Panc1 (cell line): ENCODE results near the gene KCNQ2. TPM values are rescaled to one million over a fixed set of nuclear protein-coding genes. Genes with fewer than 3 reads are reported as not detected.

Experiments used
- ATAC-seq: fragments of 200-7000 bp; cut with Tn5 transposase; 2 replicates; pipeline ENCODE4 v1.9.1; 2020; ENCODE audit warnings: mild to moderate bottlenecking, moderate library complexity
- BruUV-seq: library from RNA; stranded (reverse); fragments of 400-500 nt; replicated peaks from 2 replicates; lab custom pipeline; 2021; lab: Mats Ljungman, UMichigan
- CTCF ChIA-PET: fragments of 300-600 bp; sonication (Branson Sonifier 250); formaldehyde crosslinking; loops from one replicate; lab custom pipeline; 2022; ENCODE audit warnings: antibody characterized with exemption; lab: Charles Lee
- POLR2A ChIA-PET: fragments of 300-600 bp; sonication (Branson Sonifier 250); formaldehyde crosslinking; loops from one replicate; lab custom pipeline; 2022; ENCODE audit warnings: antibody characterized with exemption; lab: Charles Lee
- DNase-seq: peaks from one replicate; pipeline ENCODE4 v3.0.0-alpha.2; 2010; ENCODE audit warnings: low read depth, low spot score
- H3K27ac ChIP-seq: 2 replicates; pipeline ENCODE4 v1.5.1; 2011; ENCODE audit warnings: mild to moderate bottlenecking, low read length, inconsistent platforms
- H3K27me3 ChIP-seq: fragments of 200-500 bp; sonication (Bioruptor generic); 2 replicates; pipeline ENCODE4 v1.6.0; 2014; ENCODE audit warnings: low read length, inconsistent platforms; ENCODE audit not compliant: control insufficient read depth, insufficient read depth
- H3K36me3 ChIP-seq: fragments of 200-500 bp; sonication (Bioruptor generic); 2 replicates; pipeline ENCODE4 v1.5.1; 2014; ENCODE audit warnings: inconsistent platforms, mild to moderate bottlenecking, low read length, moderate library complexity; ENCODE audit not compliant: control insufficient read depth, insufficient read depth
- H3K4me1 ChIP-seq: 2 replicates; pipeline ENCODE4 v1.5.1; 2011; ENCODE audit warnings: inconsistent platforms, mild to moderate bottlenecking, low read length, moderate library complexity; ENCODE audit not compliant: control insufficient read depth, insufficient read depth
- H3K4me3 ChIP-seq, 2 experiments: 2 replicates each; pipeline ENCODE4 v1.5.1; 2011 to 2012; ENCODE audit warnings: low read depth in 2 of 2, low read length in 2 of 2, mild to moderate bottlenecking in 2 of 2, inconsistent platforms in 1 of 2, moderate library complexity in 1 of 2
- H3K9me3 ChIP-seq: fragments of 200-500 bp; sonication (Bioruptor generic); 2 replicates; pipeline ENCODE4 v1.5.1; 2014; ENCODE audit warnings: low read depth, mild to moderate bottlenecking, inconsistent platforms, low read length, moderate library complexity; ENCODE audit not compliant: control insufficient read depth, insufficient read depth
- POLR2AphosphoS5 ChIP-seq: IDR thresholded peaks from 2 replicates; pipeline ENCODE4 v1.6.1; 2012; ENCODE audit warnings: mild to moderate bottlenecking, low read depth, low read length, moderate library complexity
- REST ChIP-seq, 2 experiments: IDR thresholded peaks; 2 replicates each; pipeline ENCODE4 v1.6.1; 2011 to 2012; ENCODE audit warnings: low read depth in 2 of 2, control low read depth in 1 of 2, low read length in 1 of 2, mild to moderate bottlenecking in 1 of 2, moderate library complexity in 1 of 2; ENCODE audit not compliant: insufficient read depth in 1 of 2
- SIN3A ChIP-seq: IDR thresholded peaks from 2 replicates; pipeline ENCODE4 v1.6.1; 2012; ENCODE audit warnings: low read depth, mild to moderate bottlenecking, low read length, moderate library complexity, borderline replicate concordance; ENCODE audit not compliant: insufficient read depth
- TCF7L2 ChIP-seq: IDR thresholded peaks from 2 replicates; pipeline ENCODE4 v1.6.1; 2011; ENCODE audit warnings: mild to moderate bottlenecking, low read depth, low read length, inconsistent platforms
- in situ Hi-C: cut with HindIII; loops from 2 replicates; pipeline ENCODE4 v1.10.0; 2016; ENCODE audit warnings: low sequenced_read_pairs, low pct_unique_long_range_greater_than_20kb
- intact Hi-C: fragments of 100-400 bp; cut with micrococcal nuclease; formaldehyde crosslinking; loops from one replicate; pipeline ENCODE4 v1.10.0; 2022; ENCODE audit not compliant: unreplicated experiment
- total RNA-seq: library from RNA; stranded (reverse); gene quantifications from one replicate; pipeline ENCODE4 v1.2.1, GENCODE V29; 2021; ENCODE audit not compliant: unreplicated experiment
- TF ChIP-seq, protein P1 (sequence below): fragments of 450-650 bp; IDR thresholded peaks from 2 replicates; pipeline ENCODE4 v1.5.1; 2017; ENCODE audit warnings: mild to moderate bottlenecking

KCNQ2 gene
- total RNA-seq, 1 experiment from 2014 or later: 19.4 TPM

DNA sequence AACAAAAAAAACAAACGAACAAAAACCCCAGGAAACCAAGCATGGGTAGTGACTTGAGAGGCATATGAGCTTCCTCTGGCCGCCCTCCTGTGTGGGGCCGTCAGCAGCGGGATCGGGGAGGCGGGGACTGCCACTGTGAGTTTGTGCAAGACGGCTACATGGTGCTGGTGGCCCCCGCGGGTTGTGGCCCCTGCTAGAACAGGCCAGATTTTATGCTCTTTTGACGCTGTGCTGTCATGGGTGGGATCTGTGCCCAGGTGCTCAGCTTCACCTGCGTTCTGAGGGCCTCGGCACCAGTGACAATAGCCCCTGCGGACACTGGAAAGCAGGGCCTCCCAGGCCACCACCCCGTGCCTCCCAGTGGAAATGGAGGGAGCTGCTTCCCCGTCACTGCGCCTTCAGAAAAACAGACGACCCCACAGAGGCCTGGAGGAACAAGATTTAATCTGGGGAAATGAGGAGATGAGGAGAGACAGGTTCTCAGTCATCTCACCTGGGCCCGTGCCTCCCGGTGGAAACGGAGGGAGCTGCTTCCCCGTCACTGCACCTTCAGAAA lies 4.7 kb upstream of the KCNQ2 start:
- in situ Hi-C loops: no loop called here
- Histone ChIP-seq H3K4me3 (no peak overlapping the region), H3K27me3 (no peaks in the 10 kb centered on the region), H3K4me1 (peaks cover 10% of the 10 kb centered on the region), H3K36me3 (no peaks in the 10 kb centered on the region; the same call in 1 of the 2 replicates), H3K9me3 (no peaks in the 10 kb centered on the region), H3K27ac (no peak overlapping the region)
- no peak for DNase-seq
- BruUV-seq: no TSS peak
- ATAC-seq: no peak
- TF ChIP-seq TCF7L2 (no peak), REST (IDR thresholded peaks at IDR 0.05; ENCODE audit: insufficient read depth in 1 of 2, low read depth in 2 of 2, low read length in 1 of 2) (no peak), POLR2AphosphoS5 (no peak), SIN3A (no peak)
- TF ChIP-seq, protein P1, sequence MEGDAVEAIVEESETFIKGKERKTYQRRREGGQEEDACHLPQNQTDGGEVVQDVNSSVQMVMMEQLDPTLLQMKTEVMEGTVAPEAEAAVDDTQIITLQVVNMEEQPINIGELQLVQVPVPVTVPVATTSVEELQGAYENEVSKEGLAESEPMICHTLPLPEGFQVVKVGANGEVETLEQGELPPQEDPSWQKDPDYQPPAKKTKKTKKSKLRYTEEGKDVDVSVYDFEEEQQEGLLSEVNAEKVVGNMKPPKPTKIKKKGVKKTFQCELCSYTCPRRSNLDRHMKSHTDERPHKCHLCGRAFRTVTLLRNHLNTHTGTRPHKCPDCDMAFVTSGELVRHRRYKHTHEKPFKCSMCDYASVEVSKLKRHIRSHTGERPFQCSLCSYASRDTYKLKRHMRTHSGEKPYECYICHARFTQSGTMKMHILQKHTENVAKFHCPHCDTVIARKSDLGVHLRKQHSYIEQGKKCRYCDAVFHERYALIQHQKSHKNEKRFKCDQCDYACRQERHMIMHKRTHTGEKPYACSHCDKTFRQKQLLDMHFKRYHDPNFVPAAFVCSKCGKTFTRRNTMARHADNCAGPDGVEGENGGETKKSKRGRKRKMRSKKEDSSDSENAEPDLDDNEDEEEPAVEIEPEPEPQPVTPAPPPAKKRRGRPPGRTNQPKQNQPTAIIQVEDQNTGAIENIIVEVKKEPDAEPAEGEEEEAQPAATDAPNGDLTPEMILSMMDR: no peak
- POLR2A ChIA-PET: no interaction called here
- CTCF ChIA-PET: no interaction called here
- intact Hi-C loops: no loop called here

- intact Hi-C loops: no loop called here
- in situ Hi-C loops: no loop called here
- CTCF ChIA-PET: no interaction called here
- no peaks in the 10 kb centered on the region for H3K27me3 ChIP-seq
- H3K4me1 ChIP-seq: peaks cover 13% of the 10 kb centered on the region
- ATAC-seq (no peak), DNase-seq (no peak)
- BruUV-seq: no TSS peak
- POLR2A ChIA-PET: no interaction called here
- H3K9me3 ChIP-seq: no peaks in the 10 kb centered on the region
- H3K36me3 ChIP-seq: no peaks in the 10 kb centered on the region; the same call in 1 of the 2 replicates
- no peak overlapping the region for H3K4me3 ChIP-seq
- H3K27ac ChIP-seq: no peak overlapping the region
- TF ChIP-seq TCF7L2 (no peak), SIN3A (no peak), POLR2AphosphoS5 (no peak), REST (IDR thresholded peaks at IDR 0.05; ENCODE audit: insufficient read depth in 1 of 2, low read depth in 2 of 2, low read length in 1 of 2) (peak; percentile 84 to 89)
These were observed 2.8 kb upstream of the KCNQ2 start for GRCh38 chr20:63475209-63475608.
